ENCODE data around the gene LAMP5.

GRCh38 chr20:9507544-9508239 lies 6.7 kb upstream of the LAMP5 start:
- TF ChIP-seq CTCF (conservative IDR thresholded peaks at IDR 0.05; ENCODE audit: low read length) (no peak), EZH2phosphoT487 (IDR thresholded peaks at IDR 0.05; ENCODE audit: borderline replicate concordance) (no peak)
